HepG2 (cell line): ENCODE measurements around the gene CNEP1R1. TPM values are rescaled to one million over a fixed set of nuclear protein-coding genes. Genes with fewer than 3 reads are reported as not detected.

Experiments used
- AGO2 ChIP-seq: fragments of 200-400 bp; formaldehyde crosslinking; optimal IDR thresholded peaks from 2 replicates; pipeline ENCODE3; 2017; ENCODE audit warnings: mild to moderate bottlenecking, low read depth, low read length, moderate library complexity
- FOXC1 ChIP-seq: sonication (generic); formaldehyde crosslinking; IDR thresholded peaks from 2 replicates; pipeline ENCODE4 v1.8.0; 2022; ENCODE audit warnings: mild to moderate bottlenecking, missing genetic modification reagents, borderline replicate concordance
- JUNB ChIP-seq: sonication (generic); formaldehyde crosslinking; IDR thresholded peaks from 2 replicates; pipeline ENCODE4 v1.8.0; 2022; ENCODE audit warnings: missing genetic modification reagents, mild to moderate bottlenecking, borderline replicate concordance
- KLF12 ChIP-seq: sonication (generic); formaldehyde crosslinking; IDR thresholded peaks from 2 replicates; pipeline ENCODE4 v1.4.0; 2020; ENCODE audit warnings: missing genetic modification reagents, borderline replicate concordance
- KMT2A ChIP-seq: sonication (generic); formaldehyde crosslinking; IDR thresholded peaks from 2 replicates; pipeline ENCODE4 v1.4.0; 2020; ENCODE audit warnings: missing genetic modification reagents
- MIXL1 ChIP-seq: IDR thresholded peaks from 2 replicates; pipeline ENCODE4 v1.6.1; 2016
- NFE2L2 ChIP-seq: fragments of 150-350 bp; IDR thresholded peaks from 2 replicates; pipeline ENCODE4 v1.6.1; 2014; ENCODE audit warnings: low read length
- RFX1 ChIP-seq: fragments of 450-650 bp; IDR thresholded peaks from 2 replicates; pipeline ENCODE4 v1.6.1; 2017
- SMAD1 ChIP-seq: sonication (generic); formaldehyde crosslinking; IDR thresholded peaks from 2 replicates; pipeline ENCODE4 v1.4.0; 2020; ENCODE audit warnings: missing genetic modification reagents, low read depth, mild to moderate bottlenecking, borderline replicate concordance
- SNAPC2 ChIP-seq: sonication (generic); formaldehyde crosslinking; IDR thresholded peaks from 2 replicates; pipeline ENCODE4 v1.8.1; 2022; ENCODE audit warnings: mild to moderate bottlenecking, missing genetic modification reagents
- TBX2 ChIP-seq: sonication (generic); formaldehyde crosslinking; IDR thresholded peaks from 2 replicates; pipeline ENCODE4 v1.5.0; 2020; ENCODE audit warnings: missing genetic modification reagents, mild to moderate bottlenecking, borderline replicate concordance
- U2AF1 ChIP-seq: fragments of 200-400 bp; formaldehyde crosslinking; optimal IDR thresholded peaks from 2 replicates; pipeline ENCODE3; 2017; ENCODE audit warnings: mild to moderate bottlenecking, low read depth, low read length
- ZHX2 ChIP-seq, 2 experiments: sonication (generic) in 1 of 2; formaldehyde crosslinking in 1 of 2; IDR thresholded peaks; 2 replicates each; pipeline versions ENCODE4 v1.6.1 to v1.9.0; 2014 to 2022; ENCODE audit warnings: antibody characterized with exemption in 1 of 2, borderline replicate concordance in 1 of 2, inconsistent platforms in 1 of 2, low read depth in 1 of 2, missing genetic modification reagents in 1 of 2
- ZNF263 ChIP-seq: sonication (generic); formaldehyde crosslinking; IDR thresholded peaks from 2 replicates; pipeline ENCODE4 v1.4.0; 2020; ENCODE audit warnings: missing genetic modification reagents
- ZNF296 ChIP-seq: sonication (generic); formaldehyde crosslinking; conservative IDR thresholded peaks from 2 replicates; pipeline ENCODE4 v1.5.0; 2020; ENCODE audit warnings: mild to moderate bottlenecking, missing genetic modification reagents
- ZNF335 ChIP-seq: sonication (generic); formaldehyde crosslinking; IDR thresholded peaks from 2 replicates; pipeline ENCODE4 v1.4.0; 2020; ENCODE audit warnings: missing genetic modification reagents
- ZNF460 ChIP-seq: sonication (generic); formaldehyde crosslinking; IDR thresholded peaks from 2 replicates; pipeline ENCODE4 v1.5.1; 2020; ENCODE audit warnings: missing genetic modification reagents, mild to moderate bottlenecking, borderline replicate concordance
- ZNF574 ChIP-seq: sonication (generic); formaldehyde crosslinking; IDR thresholded peaks from 2 replicates; pipeline ENCODE4 v1.4.0; 2020; ENCODE audit warnings: missing genetic modification reagents
- ZNF879 ChIP-seq: sonication (generic); formaldehyde crosslinking; IDR thresholded peaks from 2 replicates; pipeline ENCODE4 v1.8.1; 2023; ENCODE audit warnings: missing genetic modification reagents
- polyA plus RNA-seq, 8 experiments: library from polyadenylated mRNA; depleted of rRNA in 3 of 8; stranded (reverse) in 7 of 8; unstranded in 1 of 8; fragments of >200 nt; fragmentation: Illumina TruSeq in 4 of 8; extraction: Trizol in 4 of 8; gene quantifications; 2 replicates each; pipeline versions ENCODE4 v1.2.1 to v1.2.3, GENCODE V29; 2011 to 2016; ENCODE audit warnings: low read depth in 4 of 8, missing spikeins in 1 of 8, mixed read lengths in 1 of 8; ENCODE audit not compliant: insufficient read depth in 1 of 8
- total RNA-seq, 5 experiments: library from RNA; depleted of rRNA; stranded (reverse); fragments of >200 nt; fragmentation: Illumina TruSeq; extraction: Trizol; gene quantifications; 2 replicates each; pipeline ENCODE4 v1.2.3, GENCODE V29; 2016; ENCODE audit warnings: low read depth in 1 of 5
- TF ChIP-seq, protein P1 (sequence below): sonication (generic); formaldehyde crosslinking; IDR thresholded peaks from 2 replicates; pipeline ENCODE4 v1.5.0; 2020; ENCODE audit warnings: missing genetic modification reagents

CNEP1R1 gene
- total and polyA plus RNA-seq, 2 of the 13 experiments (the other 11 are each of a cell fraction or from before 2014, with no cell fraction given): 23.6 to 26.8 TPM

DNA sequence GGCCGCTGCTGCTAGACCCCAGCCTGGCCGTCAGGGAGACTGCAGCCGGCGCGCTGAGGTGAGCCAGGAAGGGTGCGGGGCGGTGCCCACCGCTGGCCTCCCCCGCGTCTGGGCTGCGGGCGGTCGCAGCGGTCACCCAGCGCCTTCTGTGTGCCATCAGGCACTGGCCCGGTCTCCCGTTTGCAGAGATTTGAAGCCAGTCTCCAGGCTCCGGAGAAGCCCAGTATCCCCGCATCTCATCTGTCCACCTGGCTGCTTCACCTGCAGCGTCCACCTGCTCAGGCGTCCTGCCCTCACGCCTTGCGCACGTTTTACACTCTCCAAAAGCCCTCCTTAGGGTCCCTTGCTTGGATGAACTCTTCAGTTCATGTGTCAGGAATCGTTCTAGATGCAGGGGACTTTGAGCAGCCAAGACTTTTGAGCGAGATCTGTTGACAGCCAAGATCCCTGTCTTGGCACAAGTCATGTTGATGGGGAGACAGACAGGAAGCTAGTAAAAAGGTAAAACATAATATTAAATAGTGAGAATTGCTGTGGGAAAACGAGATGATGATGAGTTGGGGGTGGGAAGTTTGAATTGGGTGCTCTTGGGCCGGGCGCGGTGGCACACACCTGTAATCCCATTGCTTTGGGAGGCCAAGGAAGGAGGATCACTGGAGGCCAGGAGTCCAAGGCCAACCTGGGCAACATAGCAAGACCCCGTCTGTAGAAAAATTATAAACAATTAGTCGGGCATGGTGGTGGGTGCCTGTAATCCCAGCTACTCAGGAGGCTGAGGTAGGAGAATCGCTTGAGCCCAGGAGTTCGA is 41.7 kb downstream of the CNEP1R1 start (continued):
- TF ChIP-seq KMT2A (CRISPR knock-in tag): peak; percentile 55; the same call in 1 of the 2 replicates
- no peak for TF ChIP-seq FOXC1 (CRISPR knock-in tag)
- TF ChIP-seq ZHX2 (IDR thresholded peaks at IDR 0.05; ENCODE audit: low read depth): no peak
- TF ChIP-seq ZHX2 (CRISPR knock-in tag; IDR thresholded peaks at IDR 0.05; ENCODE audit: borderline replicate concordance): peak; percentile 32; the same call in 1 of the 2 replicates
- 0 out of 2 replicates have a peak, but pooled peaks have one; percentile 60 for TF ChIP-seq KLF12 (CRISPR knock-in tag)
- TF ChIP-seq SMAD1 (CRISPR knock-in tag): no peak
- TF ChIP-seq, protein P1, sequence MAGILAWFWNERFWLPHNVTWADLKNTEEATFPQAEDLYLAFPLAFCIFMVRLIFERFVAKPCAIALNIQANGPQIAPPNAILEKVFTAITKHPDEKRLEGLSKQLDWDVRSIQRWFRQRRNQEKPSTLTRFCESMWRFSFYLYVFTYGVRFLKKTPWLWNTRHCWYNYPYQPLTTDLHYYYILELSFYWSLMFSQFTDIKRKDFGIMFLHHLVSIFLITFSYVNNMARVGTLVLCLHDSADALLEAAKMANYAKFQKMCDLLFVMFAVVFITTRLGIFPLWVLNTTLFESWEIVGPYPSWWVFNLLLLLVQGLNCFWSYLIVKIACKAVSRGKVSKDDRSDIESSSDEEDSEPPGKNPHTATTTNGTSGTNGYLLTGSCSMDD (CRISPR knock-in tag): 0 out of 2 replicates have a peak, but pooled peaks have one; percentile 3
- TF ChIP-seq NFE2L2: no peak
- no peak for TF ChIP-seq JUNB (CRISPR knock-in tag)
- no peak for TF ChIP-seq RFX1
- peak; percentile 23; the same call in 1 of the 2 replicates for TF ChIP-seq ZNF335 (CRISPR knock-in tag)
- TF ChIP-seq ZNF879 (CRISPR knock-in tag): peak; percentile 92; the same call in 1 of the 2 replicates
- TF ChIP-seq ZNF574: peak; percentile 47; the same call in 1 of the 2 replicates
- TF ChIP-seq ZNF263 (CRISPR knock-in tag): 0 out of 2 replicates have a peak, but pooled peaks have one; percentile 9
- TF ChIP-seq ZNF460: peak; percentile 42; the same call in 1 of the 2 replicates
- TF ChIP-seq AGO2: peak; percentile 1
- peak; percentile 9; the same call in 1 of the 2 replicates for TF ChIP-seq TBX2
- TF ChIP-seq MIXL1 (CRISPR knock-in tag): no peak
- TF ChIP-seq SNAPC2 (CRISPR knock-in tag): no peak
- TF ChIP-seq U2AF1: peak; percentile 2
- TF ChIP-seq ZNF296 (CRISPR knock-in tag): no peak
